ENCODE data around the gene TMOD3.

The TMOD3 gene

GRCh38 chr15:51828621-51829375, 655 bp upstream of the TMOD3 start:
- DNase-seq (ENCODE audit: low read depth in 2 of 2) = no peak

GRCh38 chr15:51830276-51830806, 888 bp downstream of the TMOD3 start:
- no peak for DNase-seq (ENCODE audit: low read depth in 2 of 2)

GRCh38 chr15:51833772-51834171, 4.3 kb downstream of the TMOD3 start:
- DNase-seq (ENCODE audit: low read depth in 2 of 2) = no peak

- DNase-seq (ENCODE audit: low read depth in 2 of 2) = no peak
These were observed 8.4 kb downstream of the TMOD3 start for GRCh38 chr15:51837792-51838251.

GRCh38 chr15:51838270-51838669, 8.8 kb downstream of the TMOD3 start:
- DNase-seq (ENCODE audit: low read depth in 2 of 2) = no peak

- DNase-seq (ENCODE audit: low read depth in 2 of 2) = no peak
These were observed 11.2 kb downstream of the TMOD3 start for GRCh38 chr15:51840692-51841091.

- DNase-seq (ENCODE audit: low read depth in 2 of 2) = no peak
These were observed 12.1 kb downstream of the TMOD3 start for GRCh38 chr15:51841406-51842040.

- no peak for DNase-seq (ENCODE audit: low read depth in 2 of 2)
These were observed 12.8 kb downstream of the TMOD3 start for GRCh38 chr15:51842265-51842664.

GRCh38 chr15:51842852-51843737, 13.6 kb downstream of the TMOD3 start:
- no peak for DNase-seq (ENCODE audit: low read depth in 2 of 2)

- DNase-seq (ENCODE audit: low read depth in 2 of 2) = no peak
These were observed 15.4 kb downstream of the TMOD3 start for GRCh38 chr15:51844747-51845426.

GRCh38 chr15:51846066-51846462, 16.6 kb downstream of the TMOD3 start:
- no peak for DNase-seq (ENCODE audit: low read depth in 2 of 2)

GRCh38 chr15:51846463-51847230, 17.2 kb downstream of the TMOD3 start:
- DNase-seq (ENCODE audit: low read depth in 2 of 2) = no peak

GRCh38 chr15:51848811-51849210, 19.4 kb downstream of the TMOD3 start:
- DNase-seq (ENCODE audit: low read depth in 2 of 2) = no peak

GRCh38 chr15:51849860-51850259, 20.4 kb downstream of the TMOD3 start:
- no peak for DNase-seq (ENCODE audit: low read depth in 2 of 2)

- DNase-seq (ENCODE audit: low read depth in 2 of 2) = no peak
These were observed 24.5 kb downstream of the TMOD3 start for GRCh38 chr15:51853998-51854397.

GRCh38 chr15:51855612-51856011, 26.2 kb downstream of the TMOD3 start:
- no peak for DNase-seq (ENCODE audit: low read depth in 2 of 2)

- no peak for DNase-seq (ENCODE audit: low read depth in 2 of 2)
These were observed 27.4 kb downstream of the TMOD3 start for GRCh38 chr15:51856714-51857380.

GRCh38 chr15:51861557-51862359, 32.3 kb downstream of the TMOD3 start:
- DNase-seq (ENCODE audit: low read depth in 2 of 2) = peak; percentile 23 to 24

GRCh38 chr15:51863131-51863530, 33.7 kb downstream of the TMOD3 start:
- no peak for DNase-seq (ENCODE audit: low read depth in 2 of 2)

Data from stimulated activated CD8-positive, alpha-beta memory T cell treated with anti-CD3 and anti-CD28 coated beads, Interleukin-7, amount 100 ng/mL, for 1 hour (primary cell).